Measurements from ENCODE around the gene DLG2.

DLG2 gene

GRCh38 chr11:83840326-83840725, 1786.8 kb downstream of the DLG2 start:
- DNase-seq (ENCODE audit: low spot score): no peak

- no peak for DNase-seq (ENCODE audit: low spot score)
Measured at GRCh38 chr11:83836883-83837654, 1790.1 kb downstream of the DLG2 start.

GRCh38 chr11:83836065-83836464, 1791.1 kb downstream of the DLG2 start:
- DNase-seq (ENCODE audit: low spot score): no peak

DNA sequence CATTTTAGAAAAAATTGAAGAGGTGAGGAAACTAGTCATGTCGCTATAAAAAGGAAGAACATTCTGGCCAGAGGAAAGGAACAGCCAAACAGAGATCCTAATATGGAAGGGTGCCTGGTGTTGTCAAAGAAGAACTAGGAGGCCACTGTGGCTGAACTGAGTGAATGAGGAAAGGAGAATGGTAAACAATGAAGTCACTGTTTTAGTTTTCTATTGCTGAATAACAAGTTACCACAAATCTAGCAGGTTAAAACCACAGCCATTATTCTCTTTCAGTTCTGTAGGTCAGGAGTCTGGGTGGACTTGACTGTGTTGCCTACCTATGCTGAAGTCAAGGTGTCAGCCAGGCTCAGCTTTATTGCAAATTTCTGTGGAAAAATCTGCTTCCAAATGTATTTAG, 1791.7 kb downstream of the DLG2 start:
- DNase-seq (ENCODE audit: low spot score): no peak

GRCh38 chr11:83831929-83832328, 1795.2 kb downstream of the DLG2 start:
- DNase-seq (ENCODE audit: low spot score): no peak

- DNase-seq (ENCODE audit: low spot score): no peak
Measured at GRCh38 chr11:83827940-83828554, 1799.1 kb downstream of the DLG2 start.

GRCh38 chr11:83827520-83827919, 1799.6 kb downstream of the DLG2 start:
- DNase-seq (ENCODE audit: low spot score): no peak

DNA sequence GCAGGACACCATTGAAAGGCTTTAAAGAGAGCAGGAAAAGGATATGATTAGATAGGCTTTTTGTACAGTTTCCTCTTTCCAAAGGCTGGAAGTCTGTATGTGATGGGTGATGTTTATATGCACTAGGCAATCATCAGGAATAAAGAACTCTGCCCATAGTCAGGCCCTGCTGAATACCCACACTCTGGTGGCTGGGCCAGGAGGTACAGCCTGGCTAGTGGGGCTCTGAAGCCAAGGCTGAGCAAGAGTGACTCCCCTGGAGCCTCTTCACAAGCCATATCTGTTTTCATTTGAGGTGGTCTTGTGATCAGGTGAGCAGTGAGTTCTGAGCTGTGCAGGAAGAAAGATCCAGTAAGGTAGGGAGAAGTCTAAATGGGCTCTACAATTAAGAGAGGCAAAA, 1801.1 kb downstream of the DLG2 start:
- DNase-seq (ENCODE audit: low spot score): no peak

- DNase-seq (ENCODE audit: low spot score): no peak
Measured at GRCh38 chr11:83823461-83824025, 1803.6 kb downstream of the DLG2 start.

DNA sequence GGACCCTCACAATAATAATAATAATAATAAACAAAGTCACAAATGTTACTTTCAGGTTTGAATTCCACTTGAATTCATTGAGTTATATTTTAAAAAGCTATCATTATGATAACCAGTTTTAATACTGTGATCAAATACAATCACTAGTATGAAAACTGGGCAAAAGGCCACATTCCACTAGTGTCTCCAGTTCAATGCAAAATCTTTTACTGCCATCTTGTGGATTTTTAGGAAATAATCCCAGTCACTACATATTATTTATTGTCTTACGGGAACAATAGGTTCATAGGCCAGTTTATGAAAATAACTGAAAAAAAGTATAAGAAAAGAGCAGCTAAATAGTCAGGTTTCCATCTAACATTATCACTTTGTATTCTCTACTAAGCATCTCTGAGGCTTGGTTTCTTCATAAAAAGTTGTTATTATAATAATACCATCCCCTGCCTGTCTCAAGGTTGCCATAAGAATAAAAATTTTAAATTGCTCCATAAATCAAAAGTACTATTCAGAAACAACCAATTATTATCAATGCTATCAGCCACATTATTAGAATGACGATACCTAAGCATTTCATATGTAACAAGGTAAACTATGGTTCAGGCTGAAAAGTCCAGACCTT, 1807.1 kb downstream of the DLG2 start:
- DNase-seq (ENCODE audit: low spot score): no peak

DNA sequence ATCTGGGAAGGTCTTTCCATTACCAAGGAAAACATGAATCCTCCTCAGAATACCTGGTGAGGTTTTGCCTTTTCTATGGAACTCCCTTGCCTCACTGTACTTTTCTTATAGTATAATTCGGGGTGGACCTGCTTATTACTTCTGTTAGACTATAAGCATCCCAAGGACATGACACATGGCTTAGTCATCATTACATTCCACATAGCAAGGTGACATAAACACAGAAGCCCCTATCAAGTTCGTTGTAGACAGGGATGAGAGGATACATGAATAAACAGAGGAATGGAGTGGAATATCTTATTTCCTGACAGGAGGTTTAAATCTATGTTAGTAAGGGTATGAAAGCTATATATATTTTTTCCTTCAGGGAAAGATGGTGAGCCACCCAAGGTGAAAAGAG, 1808.8 kb downstream of the DLG2 start:
- DNase-seq (ENCODE audit: low spot score): no peak

DNA sequence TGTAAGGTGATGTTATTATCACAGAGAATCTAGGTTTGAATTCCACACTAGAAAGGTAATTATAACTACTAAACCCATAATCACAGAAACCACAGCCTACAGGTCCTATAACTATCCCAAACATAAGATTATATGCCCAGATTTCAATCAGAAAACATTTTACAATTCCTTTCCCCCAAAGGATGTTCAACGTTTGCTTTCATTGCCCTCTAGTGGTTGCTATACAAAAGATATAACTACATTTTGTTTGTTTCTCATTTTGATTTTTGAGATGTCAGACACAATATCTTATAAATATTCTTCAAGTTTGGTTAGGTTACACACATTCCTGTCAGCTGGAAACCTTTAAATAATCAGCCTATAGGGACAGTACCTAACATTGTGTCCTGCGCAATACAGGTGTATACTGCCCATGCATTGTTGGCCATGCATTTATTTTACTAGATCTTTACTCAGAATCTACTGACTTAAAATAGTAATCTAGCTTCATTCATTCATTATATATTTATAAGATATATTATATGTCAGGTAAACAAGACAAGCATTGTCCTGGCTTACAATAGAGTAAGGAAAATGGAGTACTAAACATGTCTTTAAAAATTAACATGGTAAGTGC, 1810.5 kb downstream of the DLG2 start:
- no peak for DNase-seq (ENCODE audit: low spot score)

- DNase-seq (ENCODE audit: low spot score): no peak
Measured at GRCh38 chr11:83815736-83816135, 1811.4 kb downstream of the DLG2 start.

- DNase-seq (ENCODE audit: low spot score): no peak
Measured at GRCh38 chr11:83813296-83813695, 1813.8 kb downstream of the DLG2 start.

- DNase-seq (ENCODE audit: low spot score): no peak
Measured at GRCh38 chr11:83809274-83809673, 1817.9 kb downstream of the DLG2 start.

DNA sequence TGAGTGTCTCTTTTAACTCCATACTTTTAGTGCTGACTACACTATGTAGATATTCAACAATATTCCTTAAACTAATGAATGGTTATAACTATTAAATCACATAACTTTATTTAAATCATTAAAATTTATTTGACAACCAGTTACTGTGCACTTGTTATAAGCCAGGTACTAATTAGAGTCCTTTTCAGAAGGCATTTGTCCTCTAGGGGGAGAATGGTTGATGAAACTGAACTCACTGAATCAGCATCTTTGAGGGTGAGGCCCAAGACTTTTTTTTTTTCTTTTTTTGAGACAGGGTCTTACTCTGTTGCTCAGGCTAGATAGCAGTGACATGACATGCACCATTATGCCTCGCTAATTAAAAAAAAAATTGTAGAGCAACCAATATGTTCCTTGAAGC, 1825.3 kb downstream of the DLG2 start:
- DNase-seq (ENCODE audit: low spot score): no peak

DNA sequence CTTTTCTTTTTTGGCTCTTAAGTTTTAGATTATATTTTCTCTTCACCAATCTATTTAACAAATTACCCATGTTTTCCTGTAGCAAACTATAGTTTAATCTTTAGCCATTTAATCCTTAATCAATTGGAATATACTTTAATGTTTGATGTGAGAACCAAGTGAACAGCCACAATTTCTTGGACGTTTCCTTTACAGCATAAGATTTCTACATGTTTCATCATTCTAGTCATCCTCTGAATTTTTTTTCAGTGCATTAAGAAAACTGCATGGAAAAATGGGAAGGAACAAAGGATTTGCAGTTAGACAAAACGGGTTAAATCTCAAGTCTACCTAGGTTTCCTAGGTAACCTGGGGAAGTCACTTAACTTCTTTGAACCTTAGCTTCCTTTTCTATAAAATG, 1833.8 kb downstream of the DLG2 start:
- no peak for DNase-seq (ENCODE audit: low spot score)

DNA sequence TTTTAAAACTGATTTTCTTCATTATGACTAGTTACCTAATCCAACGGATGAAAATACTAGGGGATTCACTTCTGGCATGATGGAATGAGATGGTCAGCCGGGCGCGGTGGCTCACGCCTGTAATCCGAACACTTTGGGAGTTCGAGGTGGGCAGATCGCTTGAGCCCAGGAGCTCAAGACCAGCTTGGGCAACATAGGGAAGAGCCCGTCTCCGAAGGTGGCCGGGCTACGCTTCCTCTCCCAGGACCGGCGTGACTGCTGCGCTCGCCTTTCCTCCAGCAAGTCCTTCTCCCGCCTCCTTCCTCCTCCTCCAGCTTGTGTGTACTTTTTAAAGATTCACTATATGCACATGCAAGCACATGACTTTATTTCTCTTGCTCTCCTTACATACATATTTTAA, 1835.6 kb downstream of the DLG2 start:
- DNase-seq (ENCODE audit: low spot score): no peak

- DNase-seq (ENCODE audit: low spot score): no peak
Measured at GRCh38 chr11:83785942-83786341, 1841.2 kb downstream of the DLG2 start.

DNA sequence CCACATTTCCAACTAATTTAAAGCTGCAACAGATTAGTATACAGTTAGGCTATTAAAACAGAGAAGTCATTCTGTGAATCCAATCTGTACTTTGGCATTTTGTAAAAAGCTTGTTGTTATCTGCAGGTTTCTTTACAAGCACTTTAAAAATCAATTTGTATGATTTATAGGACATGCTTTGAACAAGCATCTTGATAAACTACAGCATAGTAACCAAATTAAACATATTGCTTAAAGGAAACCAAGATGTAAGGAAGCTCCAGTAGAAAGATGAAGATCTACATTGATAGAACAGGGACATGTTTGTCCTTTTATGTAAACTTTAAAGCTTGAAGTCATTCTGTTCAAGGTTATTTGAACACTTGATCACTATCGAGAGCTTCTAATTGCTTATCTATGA, 1842.7 kb downstream of the DLG2 start:
- no peak for DNase-seq (ENCODE audit: low spot score)

DNA sequence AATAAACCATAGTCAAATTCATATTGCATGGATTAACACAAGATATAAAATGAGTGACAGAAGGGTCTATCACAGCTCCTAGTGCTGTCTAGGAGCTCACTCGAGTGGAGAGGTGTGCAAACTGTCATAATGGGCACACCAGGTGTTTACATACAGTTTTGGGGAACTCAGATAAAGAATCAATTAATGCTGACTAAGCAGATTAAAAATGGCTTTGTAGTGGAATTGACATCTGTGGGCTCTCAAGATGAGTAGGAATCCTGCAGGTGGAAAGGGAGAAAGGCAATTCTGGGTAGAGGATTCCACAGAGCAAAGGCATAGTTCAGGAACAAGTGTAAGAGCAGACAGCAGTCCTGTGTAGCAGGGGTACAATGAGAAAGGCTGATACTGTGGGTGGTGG, 1844.8 kb downstream of the DLG2 start:
- DNase-seq (ENCODE audit: low spot score): no peak

GRCh38 chr11:83779876-83780275, 1847.3 kb downstream of the DLG2 start:
- DNase-seq (ENCODE audit: low spot score): no peak

DNA sequence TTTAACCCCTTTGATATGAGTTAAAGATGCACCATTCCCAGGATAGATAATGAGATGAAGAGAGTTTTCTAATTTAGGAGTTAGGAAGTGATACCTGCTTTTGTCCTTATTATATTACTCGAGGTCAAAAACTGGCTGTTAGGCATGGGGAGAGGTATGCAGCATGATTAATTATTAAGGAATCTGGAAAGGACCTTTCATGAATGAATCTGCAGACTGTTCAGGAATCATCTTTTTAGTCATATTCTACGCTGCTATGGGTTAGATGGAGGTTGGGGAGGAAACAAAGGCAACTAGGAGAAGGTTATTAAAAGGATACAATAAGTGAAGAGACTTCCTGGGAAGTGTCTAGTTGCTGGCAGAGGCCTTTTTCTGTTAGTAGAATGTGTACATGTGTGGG, 1848.5 kb downstream of the DLG2 start:
- no peak for DNase-seq (ENCODE audit: low spot score)
